A549 (cell line): ENCODE data around the gene OVOL1. TPM values are rescaled to one million over a fixed set of nuclear protein-coding genes. Genes with fewer than 3 reads are reported as not detected.

ENCODE experiments used
- ATAC-seq, 2 experiments: fragments of 200-7000 bp in 1 of 2; fragments of >200 bp in 1 of 2; cut with Nextera tagmentation in 1 of 2; cut with Tn5 transposase in 1 of 2; 3 replicates each; pipeline versions ENCODE4 v1.8.0 to v1.9.1; 2018 to 2020; ENCODE audit warnings: mild to moderate bottlenecking in 1 of 2, moderate library complexity in 1 of 2
- CTCF ChIA-PET: fragments of 300-600 bp; sonication (Branson Sonifier 250); formaldehyde crosslinking; extraction: SDS; loops from one replicate; lab custom pipeline; 2021; ENCODE audit warnings: antibody characterized with exemption, inconsistent platforms; lab: Yijun Ruan, JAX
- POLR2A ChIA-PET: fragments of 350-600 bp; formaldehyde crosslinking; extraction: SDS; loops from one replicate; lab custom pipeline; 2021; ENCODE audit warnings: antibody characterized with exemption, inconsistent platforms; lab: Yijun Ruan, JAX
- DNase-seq, 2 experiments: peaks; one replicate each; pipeline versions ENCODE4 v3.0.0 to v3.0.0-alpha.2; 2011 to 2016; ENCODE audit warnings: low read depth in 1 of 2, low spot score in 1 of 2
- FAIRE-seq: peaks from 2 replicates; lab custom pipeline; 2011; peaks lifted over from hg19 to GRCh38; lab: Jason Lieb, UNC
- H3K27ac ChIP-seq, 2 experiments: fragments of >200 bp; sonication (Bioruptor Twin); formaldehyde crosslinking; 3 replicates each; pipeline ENCODE4 v1.5.1; 2016 to 2017
- H3K4me1 ChIP-seq: fragments of >200 bp; sonication (Bioruptor Twin); formaldehyde crosslinking; 3 replicates; pipeline ENCODE4 v1.6.1; 2016
- H3K4me2 ChIP-seq: fragments of >200 bp; sonication (Bioruptor Twin); formaldehyde crosslinking; 3 replicates; pipeline ENCODE4 v1.6.1; 2016
- H3K4me3 ChIP-seq: fragments of >200 bp; sonication (Bioruptor Twin); formaldehyde crosslinking; 3 replicates; pipeline ENCODE4 v1.5.1; 2016
- H3K9me3 ChIP-seq: fragments of >200 bp; sonication (Bioruptor Twin); formaldehyde crosslinking; 3 replicates; pipeline ENCODE4 v1.6.1; 2016
- BCL3 ChIP-seq: fragments of >200 bp; sonication (Bioruptor Twin); formaldehyde crosslinking; IDR thresholded peaks from 3 replicates; pipeline ENCODE4 v1.6.1; 2016
- FOSL2 ChIP-seq, 2 experiments: fragments of 450-650 bp in 1 of 2; fragments of >200 bp in 1 of 2; sonication (Bioruptor Twin) in 1 of 2; formaldehyde crosslinking; IDR thresholded peaks; 2 replicates each; pipeline versions ENCODE4 v1.5.0 to v1.6.1; 2016 to 2020; ENCODE audit warnings: mild to moderate bottlenecking in 1 of 2, moderate library complexity in 1 of 2
- HMGXB4 ChIP-seq: fragments of 250-450 bp; sonication (Bioruptor Pico); IDR thresholded peaks from 2 replicates; pipeline ENCODE4 v1.5.0; 2021; ENCODE audit warnings: mild to moderate bottlenecking, moderate library complexity, borderline replicate concordance
- JUN ChIP-seq, 2 experiments: fragments of >200 bp; sonication (Bioruptor Twin); formaldehyde crosslinking; IDR thresholded peaks; 2 replicates in 1 of 2; 3 replicates in 1 of 2; pipeline ENCODE4 v1.6.1; 2016 to 2017
- KDM5A ChIP-seq: fragments of 200-600 bp; sonication (generic); IDR thresholded peaks from 2 replicates; pipeline ENCODE4 v1.6.1; 2016; ENCODE audit warnings: antibody characterized with exemption, mild to moderate bottlenecking
- MAX ChIP-seq: IDR thresholded peaks from 2 replicates; pipeline ENCODE4 v1.6.1; 2012
- MAZ ChIP-seq: fragments of 150-350 bp; IDR thresholded peaks from 2 replicates; pipeline ENCODE4 v1.6.1; 2014; ENCODE audit warnings: antibody characterized with exemption, low read depth, low read length, borderline replicate concordance
- PHF8 ChIP-seq: fragments of 200-600 bp; sonication (generic); IDR thresholded peaks from 2 replicates; pipeline ENCODE4 v1.6.1; 2016; ENCODE audit warnings: low read depth, mild to moderate bottlenecking, antibody characterized with exemption, moderate library complexity, borderline replicate concordance
- POLR2A ChIP-seq: IDR thresholded peaks from 2 replicates; pipeline ENCODE4 v1.6.1; 2012; ENCODE audit warnings: mild to moderate bottlenecking, low read length
- RAD21 ChIP-seq, 2 experiments: fragments of >200 bp in 1 of 2; sonication (Bioruptor Twin) in 1 of 2; formaldehyde crosslinking in 1 of 2; IDR thresholded peaks in 1 of 2; conservative IDR thresholded peaks in 1 of 2; 2 replicates in 1 of 2; 3 replicates in 1 of 2; pipeline ENCODE4 v1.6.1; 2012 to 2018; ENCODE audit warnings: inconsistent platforms in 1 of 2
- TFCP2L1 ChIP-seq: fragments of 250-450 bp; sonication (Bioruptor Pico); IDR thresholded peaks from 2 replicates; pipeline ENCODE4 v1.5.0; 2021; ENCODE audit warnings: mild to moderate bottlenecking
- WGBS: methylation state at CpG from one replicate; pipeline ENCODE4 v1.1.6; 2017; ENCODE audit errors: missing lambda C conversion rate; 5-methylcytosine and 5-hydroxymethylcytosine counted together
- polyA plus RNA-seq, 4 experiments: library from polyadenylated mRNA; depleted of rRNA in 3 of 4; stranded (reverse); fragments of >200 nt; fragmentation: RNase III in 1 of 4; extraction: RNeasy Plus Mini Kit Qiagen cat#74134 plus additional on column Dnase treatment in 1 of 4; gene quantifications; 2 replicates in 3 of 4; 3 replicates in 1 of 4; pipeline ENCODE4 v1.2.3, GENCODE V29; 2011 to 2017
- TF ChIP-seq, protein P1 (sequence below): IDR thresholded peaks from 2 replicates; pipeline ENCODE4 v1.6.1; 2012; ENCODE audit warnings: low read depth, borderline replicate concordance
- TF ChIP-seq, protein P2 (sequence below): fragments of >200 bp; sonication (Bioruptor Twin); formaldehyde crosslinking; IDR thresholded peaks from 3 replicates; pipeline ENCODE4 v1.5.1; 2016

OVOL1 gene
- polyA plus RNA-seq, 2 of the 4 experiments (the other 2 are of a cell fraction), result not detected

- peak; percentile 98 for TF ChIP-seq HMGXB4 (CRISPR knock-in tag)
- TF ChIP-seq MAX, result peak; percentile 69
- TF ChIP-seq PHF8, result peak; percentile 87
- TF ChIP-seq RAD21 (conservative IDR thresholded peaks at IDR 0.05 in 1 of 2, IDR thresholded peaks at IDR 0.05 in 1 of 2), result peak; percentile 29 to 66; a peak in 4 of 5 replicates
- TF ChIP-seq, protein P1, sequence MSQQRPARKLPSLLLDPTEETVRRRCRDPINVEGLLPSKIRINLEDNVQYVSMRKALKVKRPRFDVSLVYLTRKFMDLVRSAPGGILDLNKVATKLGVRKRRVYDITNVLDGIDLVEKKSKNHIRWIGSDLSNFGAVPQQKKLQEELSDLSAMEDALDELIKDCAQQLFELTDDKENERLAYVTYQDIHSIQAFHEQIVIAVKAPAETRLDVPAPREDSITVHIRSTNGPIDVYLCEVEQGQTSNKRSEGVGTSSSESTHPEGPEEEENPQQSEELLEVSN, result peak; percentile 46; the same call in 1 of the 2 replicates
Observed at GRCh38 chr11:65779919-65780769, 6.7 kb upstream of the OVOL1 start (continued).

DNA sequence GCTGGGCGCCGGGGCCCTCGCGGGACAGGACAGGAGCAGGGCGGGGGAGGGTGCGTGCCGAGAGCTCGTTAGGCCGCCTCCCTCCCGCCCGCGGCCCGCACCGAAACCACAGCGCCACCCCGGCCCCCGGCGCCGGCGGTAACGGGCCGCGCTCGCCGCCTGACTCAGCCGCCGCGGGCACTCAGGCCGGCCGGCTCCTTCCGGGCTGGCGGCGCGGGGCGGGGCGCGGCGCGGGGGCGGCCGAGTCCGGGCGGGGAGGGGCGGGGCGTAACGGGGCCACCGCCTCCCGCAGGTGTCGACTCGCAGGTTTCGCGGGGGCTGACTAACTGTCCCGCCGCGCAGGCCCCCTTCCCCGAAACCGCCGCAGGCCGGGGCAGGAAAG lies 6.1 kb upstream of the OVOL1 start, which contains the start of gene AP5B1:
Gene AP5B1 (minus strand): TSS at position 207 of the 382 bp plus-strand sequence. CDS start 385 bp downstream, outside the sequence.
- H3K4me3 ChIP-seq, result peak within 1 kb of the TSS; percentile 98
- H3K4me1 ChIP-seq, result peaks cover 11% of the 10 kb centered on the region
- ChIA-PET CTCF (interaction anchor here (0.6 to 6.6 kb wide), 39 partner anchors 10 to 246 kb away, joined by 3 to 173 read pairs (median 6); partner anchors contain the start of genes BANF1, CATSPER1, FIBP and KAT5), POLR2A (interaction anchor here (0.9 to 2.1 kb wide), 5 partner anchors 9 to 79 kb away, joined by 3 to 8 read pairs (median 7); partner anchors contain the start of genes KAT5, MUS81 and RNASEH2C)
- H3K27ac ChIP-seq, result peak within 1 kb of the TSS; percentile 93 to 98
- no CpG with 5 or more reads among the region's 59 CpGs for WGBS
- TF ChIP-seq POLR2A, result peak; percentile 66
- TF ChIP-seq FOSL2 (IDR thresholded peaks at IDR 0.05), result no peak
- TF ChIP-seq FOSL2 (CRISPR knock-in tag; IDR thresholded peaks at IDR 0.05), result peak; percentile 47
- TF ChIP-seq TFCP2L1 (CRISPR knock-in tag), result no peak
- peak; percentile 63; the same call in 2 of the 3 replicates for TF ChIP-seq BCL3
- no peak for TF ChIP-seq KDM5A
- TF ChIP-seq JUN (IDR thresholded peaks at IDR 0.05), result peak; percentile 26 to 42; a peak in 3 of 5 replicates
- no peak for FAIRE-seq
- DNase-seq, result peak; percentile 61 to 64
- peak; percentile 59 to 71 for ATAC-seq
- H3K9me3 ChIP-seq, result no peaks in the 10 kb centered on the region
- peak within 1 kb of the TSS; percentile 99 for H3K4me2 ChIP-seq

- 91% methylated on average over 19 of the region's 83 CpGs for WGBS
- H3K9me3 ChIP-seq, result no peaks in the 10 kb centered on the region
- FAIRE-seq (no peak), DNase-seq (peak in 1 of 2 experiments; percentile 54), ATAC-seq (peak; percentile 34 to 48)
- TF ChIP-seq, protein P2, sequence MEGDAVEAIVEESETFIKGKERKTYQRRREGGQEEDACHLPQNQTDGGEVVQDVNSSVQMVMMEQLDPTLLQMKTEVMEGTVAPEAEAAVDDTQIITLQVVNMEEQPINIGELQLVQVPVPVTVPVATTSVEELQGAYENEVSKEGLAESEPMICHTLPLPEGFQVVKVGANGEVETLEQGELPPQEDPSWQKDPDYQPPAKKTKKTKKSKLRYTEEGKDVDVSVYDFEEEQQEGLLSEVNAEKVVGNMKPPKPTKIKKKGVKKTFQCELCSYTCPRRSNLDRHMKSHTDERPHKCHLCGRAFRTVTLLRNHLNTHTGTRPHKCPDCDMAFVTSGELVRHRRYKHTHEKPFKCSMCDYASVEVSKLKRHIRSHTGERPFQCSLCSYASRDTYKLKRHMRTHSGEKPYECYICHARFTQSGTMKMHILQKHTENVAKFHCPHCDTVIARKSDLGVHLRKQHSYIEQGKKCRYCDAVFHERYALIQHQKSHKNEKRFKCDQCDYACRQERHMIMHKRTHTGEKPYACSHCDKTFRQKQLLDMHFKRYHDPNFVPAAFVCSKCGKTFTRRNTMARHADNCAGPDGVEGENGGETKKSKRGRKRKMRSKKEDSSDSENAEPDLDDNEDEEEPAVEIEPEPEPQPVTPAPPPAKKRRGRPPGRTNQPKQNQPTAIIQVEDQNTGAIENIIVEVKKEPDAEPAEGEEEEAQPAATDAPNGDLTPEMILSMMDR, result peak; percentile 48; the same call in 2 of the 3 replicates
- TF ChIP-seq MAZ, result no peak
- peak overlapping the region; percentile 98 for H3K4me3 ChIP-seq
- ChIA-PET CTCF (interaction anchor here (0.6 to 6.6 kb wide), 18 partner anchors 11 to 245 kb away, joined by 3 to 173 read pairs (median 18); partner anchors contain the start of genes CATSPER1, KAT5, MUS81 and RNASEH2C), POLR2A (interaction anchor here (0.9 to 2.1 kb wide), 3 partner anchors 61 to 78 kb away, joined by 3 to 8 read pairs (median 7); partner anchors contain the start of genes MUS81 and RNASEH2C)
- peaks cover 11% of the 10 kb centered on the region for H3K4me1 ChIP-seq
- H3K27ac ChIP-seq, result peak overlapping the region; percentile 93 to 98
- H3K4me2 ChIP-seq, result peak overlapping the region; percentile 99
Observed at GRCh38 chr11:65781152-65781961, 5.5 kb upstream of the OVOL1 start.
